ENCODE data around the gene PLCH1. TPM values are rescaled to one million over a fixed set of nuclear protein-coding genes. Genes with fewer than 3 reads are reported as not detected.

PLCH1 gene
- total RNA-seq, 3 donors from 2014 or later: 4.2 to 13.2 (median 10.2) TPM

DNA sequence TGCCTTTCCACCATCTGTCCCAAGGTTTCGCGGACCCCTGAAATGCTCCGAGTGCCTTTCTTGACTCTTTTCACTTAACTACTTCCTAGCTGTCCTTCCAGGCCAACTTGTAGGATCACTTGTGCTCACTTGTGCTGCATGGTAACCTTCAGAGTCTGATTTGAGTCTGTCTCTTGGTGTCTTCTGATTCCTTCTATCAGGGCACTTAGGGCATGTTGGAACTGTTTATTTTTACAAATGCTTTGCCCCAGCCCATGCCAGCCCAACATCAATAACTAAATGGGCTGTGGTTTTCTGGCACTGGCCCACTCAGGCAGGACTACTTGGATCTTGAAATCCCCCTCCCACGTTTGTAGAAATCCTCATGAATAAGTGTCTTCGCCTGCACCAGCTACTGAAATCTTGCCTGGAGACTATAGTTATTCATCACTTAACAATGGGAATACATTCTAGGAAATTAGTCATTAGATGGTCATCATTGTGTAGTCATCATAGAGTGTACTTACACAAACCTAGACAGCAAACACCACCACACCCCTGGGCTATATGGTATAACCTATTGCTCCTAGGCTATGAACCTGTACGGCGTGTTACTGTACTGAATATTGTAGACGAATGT, 328.3 kb downstream of the PLCH1 start:
- no peak for DNase-seq

GRCh38 chr3:155412904-155413303, 332.0 kb downstream of the PLCH1 start:
- Histone ChIP-seq H3K36me3 (ENCODE audit: low read depth) (no peaks in the 10 kb centered on the region), H3K9me3 (no peaks in the 10 kb centered on the region), H3K4me3 (no peak overlapping the region), H3K4me1 (ENCODE audit: low read depth) (no peaks in the 10 kb centered on the region)
- DNase-seq: no peak
- peak; percentile 41 for ATAC-seq
- intact Hi-C loops (cut with DNase I, micrococcal nuclease): no loop called here
- TF ChIP-seq CTCF (IDR thresholded peaks at IDR 0.05): no peak

More for the DNA sequence above, 328.3 kb downstream of the PLCH1 start:
- intact Hi-C loops (cut with DNase I, micrococcal nuclease): no loop called here
- no peak for TF ChIP-seq CTCF (IDR thresholded peaks at IDR 0.05)
- no peaks in the 10 kb centered on the region for H3K4me1 ChIP-seq (ENCODE audit: low read depth)
- ATAC-seq: no peak
- no peaks in the 10 kb centered on the region for H3K36me3 ChIP-seq (ENCODE audit: low read depth)
- H3K9me3 ChIP-seq: no peaks in the 10 kb centered on the region
- no peak overlapping the region for H3K4me3 ChIP-seq

- no peak for TF ChIP-seq CTCF (IDR thresholded peaks at IDR 0.05)
- Histone ChIP-seq H3K36me3 (ENCODE audit: low read depth) (no peaks in the 10 kb centered on the region), H3K9me3 (no peaks in the 10 kb centered on the region), H3K4me3 (no peak overlapping the region), H3K4me1 (ENCODE audit: low read depth) (no peaks in the 10 kb centered on the region)
- DNase-seq (no peak), ATAC-seq (no peak)
- intact Hi-C loops (cut with DNase I, micrococcal nuclease): no loop called here
Observed at GRCh38 chr3:155411500-155412223, 333.2 kb downstream of the PLCH1 start.

- Histone ChIP-seq H3K4me1 (ENCODE audit: low read depth) (no peaks in the 10 kb centered on the region), H3K9me3 (no peaks in the 10 kb centered on the region), H3K4me3 (no peak overlapping the region), H3K36me3 (ENCODE audit: low read depth) (no peaks in the 10 kb centered on the region)
- intact Hi-C loops (cut with DNase I, micrococcal nuclease): no loop called here
- no peak for DNase-seq
- ATAC-seq: no peak
- no peak for TF ChIP-seq CTCF (IDR thresholded peaks at IDR 0.05)
Observed at GRCh38 chr3:155409336-155409735, 335.5 kb downstream of the PLCH1 start.

DNA sequence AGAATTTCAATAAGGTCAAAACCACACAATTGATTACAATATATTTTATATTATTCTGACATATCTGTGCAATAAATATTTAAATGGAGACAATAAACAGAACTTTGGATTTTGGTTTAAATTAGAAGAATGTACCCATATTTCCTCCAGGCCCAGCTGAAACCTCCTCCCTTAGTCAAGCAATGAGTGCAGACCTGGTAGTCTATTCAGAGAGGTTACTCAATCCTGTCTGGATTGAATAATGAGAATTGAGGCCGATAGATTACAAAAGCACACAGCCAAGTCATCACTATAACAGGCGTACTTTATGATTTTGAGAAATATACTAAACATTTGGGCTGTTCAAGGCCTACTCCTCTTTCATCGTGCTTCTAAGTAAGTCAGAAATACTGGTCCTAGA, 336.9 kb downstream of the PLCH1 start:
- H3K36me3 ChIP-seq (ENCODE audit: low read depth): no peaks in the 10 kb centered on the region
- intact Hi-C loops (cut with DNase I, micrococcal nuclease): no loop called here
- no peak for ATAC-seq
- no peak for DNase-seq
- no peaks in the 10 kb centered on the region for H3K4me1 ChIP-seq (ENCODE audit: low read depth)
- H3K9me3 ChIP-seq: no peaks in the 10 kb centered on the region
- H3K4me3 ChIP-seq: no peak overlapping the region
- no peak for TF ChIP-seq CTCF (IDR thresholded peaks at IDR 0.05)

Data from mucosa of descending colon (tissue), 3 donors.